ENCODE data around the gene ZBTB7C.

ZBTB7C gene

GRCh38 chr18:48390641-48391040 lies 18.5 kb downstream of the ZBTB7C start:
- no peak for DNase-seq (ENCODE audit: low read depth in 2 of 2)

GRCh38 chr18:48388478-48388877 lies 20.7 kb downstream of the ZBTB7C start:
- no peak for DNase-seq (ENCODE audit: low read depth in 2 of 2)

GRCh38 chr18:48387300-48387699 lies 21.9 kb downstream of the ZBTB7C start:
- DNase-seq (ENCODE audit: low read depth in 2 of 2): no peak

GRCh38 chr18:48385596-48385995 lies 23.6 kb downstream of the ZBTB7C start:
- DNase-seq (ENCODE audit: low read depth in 2 of 2): no peak

GRCh38 chr18:48376934-48377333 lies 32.2 kb downstream of the ZBTB7C start:
- no peak for DNase-seq (ENCODE audit: low read depth in 2 of 2)

- no peak for DNase-seq (ENCODE audit: low read depth in 2 of 2)
These were observed 32.8 kb downstream of the ZBTB7C start for GRCh38 chr18:48376406-48376805.

- no peak for DNase-seq (ENCODE audit: low read depth in 2 of 2)
These were observed 33.9 kb downstream of the ZBTB7C start for GRCh38 chr18:48375150-48375800.

- no peak for DNase-seq (ENCODE audit: low read depth in 2 of 2)
These were observed 34.6 kb downstream of the ZBTB7C start for GRCh38 chr18:48374423-48375149.

- no peak for DNase-seq (ENCODE audit: low read depth in 2 of 2)
These were observed 37.2 kb downstream of the ZBTB7C start for GRCh38 chr18:48371854-48372602.

- no peak for DNase-seq (ENCODE audit: low read depth in 2 of 2)
These were observed 41.6 kb downstream of the ZBTB7C start for GRCh38 chr18:48367557-48367956.

- DNase-seq (ENCODE audit: low read depth in 2 of 2): no peak
These were observed 43.2 kb downstream of the ZBTB7C start for GRCh38 chr18:48365965-48366364.

- no peak for DNase-seq (ENCODE audit: low read depth in 2 of 2)
These were observed 45.0 kb downstream of the ZBTB7C start for GRCh38 chr18:48364146-48364545.

GRCh38 chr18:48363175-48363574 lies 46.0 kb downstream of the ZBTB7C start:
- DNase-seq (ENCODE audit: low read depth in 2 of 2): no peak

- DNase-seq (ENCODE audit: low read depth in 2 of 2): no peak
These were observed 47.4 kb downstream of the ZBTB7C start for GRCh38 chr18:48361801-48362200.

- DNase-seq (ENCODE audit: low read depth in 2 of 2): no peak
These were observed 48.7 kb downstream of the ZBTB7C start for GRCh38 chr18:48360376-48361021.

- DNase-seq (ENCODE audit: low read depth in 2 of 2): no peak
These were observed 49.6 kb downstream of the ZBTB7C start for GRCh38 chr18:48359626-48360025.

GRCh38 chr18:48358868-48359267 lies 50.3 kb downstream of the ZBTB7C start:
- no peak for DNase-seq (ENCODE audit: low read depth in 2 of 2)

- no peak for DNase-seq (ENCODE audit: low read depth in 2 of 2)
These were observed 52.1 kb downstream of the ZBTB7C start for GRCh38 chr18:48356909-48357631.

GRCh38 chr18:48356151-48356745 lies 52.9 kb downstream of the ZBTB7C start:
- no peak for DNase-seq (ENCODE audit: low read depth in 2 of 2)

GRCh38 chr18:48355276-48356115 lies 53.7 kb downstream of the ZBTB7C start:
- no peak for DNase-seq (ENCODE audit: low read depth in 2 of 2)

Measured in stimulated activated CD8-positive, alpha-beta memory T cell treated with anti-CD3 and anti-CD28 coated beads, Interleukin-7, amount 100 ng/mL, for 1 hour (primary cell).